ENCODE measurements around the gene CD7.

The CD7 gene

DNA sequence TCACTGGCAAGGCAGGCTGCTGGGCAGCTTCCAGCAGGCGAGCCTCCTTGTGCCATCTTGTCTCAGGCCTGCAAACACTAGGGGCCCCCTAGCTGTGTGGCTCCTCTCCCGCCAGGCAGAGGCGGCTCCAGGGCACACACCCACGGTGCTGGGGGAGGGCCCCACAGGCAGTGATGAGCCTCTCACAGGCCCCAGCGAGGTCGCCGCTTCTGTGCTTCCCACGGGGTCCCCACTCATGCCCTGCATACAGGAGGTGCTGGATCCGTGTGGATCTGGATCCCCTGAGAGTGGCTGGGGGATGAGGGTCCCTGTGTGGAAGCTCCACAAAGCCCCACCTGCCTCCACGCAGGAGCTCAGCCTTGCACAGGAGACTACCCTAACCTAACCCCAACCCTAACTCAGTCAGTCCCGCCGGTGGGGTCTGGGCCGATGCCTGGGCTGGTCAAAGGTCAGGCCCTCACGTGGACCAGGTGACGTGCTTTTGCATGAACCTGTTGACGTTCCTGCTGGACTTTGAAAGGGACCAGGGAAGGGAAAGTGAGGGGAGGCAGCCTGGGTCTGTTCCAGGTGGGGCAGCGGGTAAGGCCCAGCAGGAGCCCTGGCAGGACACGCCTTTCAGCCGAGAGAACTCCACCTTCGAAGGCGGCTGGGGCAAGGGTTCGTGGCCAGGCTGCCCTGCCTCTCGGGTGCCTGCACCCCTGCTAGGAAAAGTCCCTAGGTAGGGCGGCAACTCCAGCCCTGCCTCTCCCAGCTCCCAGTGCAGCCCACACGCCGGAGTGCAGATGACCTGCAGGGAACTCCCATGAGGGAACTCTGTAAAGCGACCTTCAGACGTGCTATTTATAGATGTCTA lies 11.0 kb upstream of the CD7 start:
- FAIRE-seq, result no peak

DNA sequence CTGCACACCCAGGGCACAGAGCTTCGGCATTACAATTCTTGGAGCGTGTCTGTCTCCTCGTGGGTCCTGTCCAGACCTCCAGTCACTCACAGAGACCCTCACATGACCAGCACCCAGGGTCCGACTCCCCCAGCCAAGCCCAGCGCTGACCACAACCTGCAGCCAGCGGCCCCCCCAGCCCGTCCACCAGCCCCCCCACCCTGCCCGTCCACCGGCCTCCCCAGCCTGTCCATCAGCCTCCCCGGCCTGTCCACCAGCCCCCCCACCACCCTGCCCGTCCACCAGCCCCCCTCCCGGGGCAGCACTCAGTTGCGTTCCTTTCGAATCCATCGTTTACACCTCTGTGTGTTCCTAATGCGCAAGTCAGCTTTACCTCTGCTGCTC lies 10.3 kb upstream of the CD7 start:
- no peak for FAIRE-seq

GRCh38 chr17:82327289-82327688 lies 9.9 kb upstream of the CD7 start:
- no peak for FAIRE-seq

GRCh38 chr17:82325286-82326180 lies 8.1 kb upstream of the CD7 start:
- no peak for FAIRE-seq

- no peak for FAIRE-seq
Measured at GRCh38 chr17:82324566-82325285, 7.3 kb upstream of the CD7 start.

DNA sequence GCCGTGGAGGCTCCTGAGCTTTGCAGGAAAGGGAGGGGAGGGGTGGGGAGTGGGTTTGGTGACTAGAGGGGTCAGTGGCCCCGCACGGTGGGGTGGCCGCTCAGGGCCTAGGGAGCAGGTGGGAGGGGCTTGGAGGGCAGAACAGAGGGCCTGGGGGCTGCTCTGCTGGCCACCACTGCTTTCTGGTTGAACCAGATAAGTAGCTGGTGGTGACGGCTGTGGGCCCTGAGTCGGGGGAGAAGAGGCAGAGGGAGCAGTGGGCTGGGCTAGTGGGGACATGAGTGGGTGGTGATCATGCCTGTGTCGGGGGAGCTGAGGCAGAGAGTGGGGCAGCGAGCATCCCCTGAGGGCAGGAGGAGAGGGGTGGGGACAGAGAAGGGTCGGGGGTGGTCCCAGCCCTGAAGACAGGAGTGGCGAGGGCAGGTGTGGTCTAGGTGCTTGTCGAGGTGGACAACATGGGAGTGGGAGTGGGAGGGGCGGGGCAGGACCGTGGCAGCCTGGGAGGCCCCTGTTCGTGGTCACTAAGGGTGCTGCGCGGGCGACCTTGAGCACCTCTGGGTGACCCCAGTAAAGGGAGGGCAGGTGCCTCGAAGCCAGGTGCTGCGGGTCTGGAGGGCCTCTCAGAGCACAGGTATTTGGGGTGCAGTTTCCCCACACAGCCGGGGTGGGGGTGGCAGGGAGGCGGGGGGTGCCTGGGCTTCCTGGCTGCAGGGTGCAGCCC lies 6.3 kb upstream of the CD7 start:
- no peak for FAIRE-seq

GRCh38 chr17:82322526-82323453 lies 5.4 kb upstream of the CD7 start:
- FAIRE-seq, result no peak

DNA sequence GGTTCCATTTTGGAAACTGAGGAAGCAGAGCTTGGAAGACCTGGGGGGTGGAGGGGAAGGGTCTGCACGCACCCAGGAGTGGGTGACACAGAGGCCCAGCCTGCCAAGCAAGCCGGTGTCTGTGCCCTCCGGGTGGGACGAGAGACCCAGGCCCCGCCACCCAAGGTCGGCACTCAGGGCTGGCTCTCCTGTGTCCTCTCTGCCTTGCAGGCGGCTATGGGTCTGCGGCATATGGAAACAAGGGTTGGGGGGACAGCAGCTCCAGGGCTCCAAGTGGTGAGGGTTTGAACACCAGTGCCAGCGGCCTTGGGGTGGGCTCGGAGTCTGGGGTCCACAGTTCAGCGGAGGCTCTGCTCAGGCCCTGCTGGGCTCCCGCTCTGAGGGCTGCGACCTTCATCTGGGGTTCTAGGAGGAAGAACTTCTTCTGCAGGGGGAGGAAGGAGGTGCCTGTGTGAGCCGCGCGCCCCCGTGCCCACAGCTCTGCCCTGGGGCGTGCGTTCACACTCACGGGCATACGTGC lies 4.6 kb upstream of the CD7 start:
- no peak for FAIRE-seq

DNA sequence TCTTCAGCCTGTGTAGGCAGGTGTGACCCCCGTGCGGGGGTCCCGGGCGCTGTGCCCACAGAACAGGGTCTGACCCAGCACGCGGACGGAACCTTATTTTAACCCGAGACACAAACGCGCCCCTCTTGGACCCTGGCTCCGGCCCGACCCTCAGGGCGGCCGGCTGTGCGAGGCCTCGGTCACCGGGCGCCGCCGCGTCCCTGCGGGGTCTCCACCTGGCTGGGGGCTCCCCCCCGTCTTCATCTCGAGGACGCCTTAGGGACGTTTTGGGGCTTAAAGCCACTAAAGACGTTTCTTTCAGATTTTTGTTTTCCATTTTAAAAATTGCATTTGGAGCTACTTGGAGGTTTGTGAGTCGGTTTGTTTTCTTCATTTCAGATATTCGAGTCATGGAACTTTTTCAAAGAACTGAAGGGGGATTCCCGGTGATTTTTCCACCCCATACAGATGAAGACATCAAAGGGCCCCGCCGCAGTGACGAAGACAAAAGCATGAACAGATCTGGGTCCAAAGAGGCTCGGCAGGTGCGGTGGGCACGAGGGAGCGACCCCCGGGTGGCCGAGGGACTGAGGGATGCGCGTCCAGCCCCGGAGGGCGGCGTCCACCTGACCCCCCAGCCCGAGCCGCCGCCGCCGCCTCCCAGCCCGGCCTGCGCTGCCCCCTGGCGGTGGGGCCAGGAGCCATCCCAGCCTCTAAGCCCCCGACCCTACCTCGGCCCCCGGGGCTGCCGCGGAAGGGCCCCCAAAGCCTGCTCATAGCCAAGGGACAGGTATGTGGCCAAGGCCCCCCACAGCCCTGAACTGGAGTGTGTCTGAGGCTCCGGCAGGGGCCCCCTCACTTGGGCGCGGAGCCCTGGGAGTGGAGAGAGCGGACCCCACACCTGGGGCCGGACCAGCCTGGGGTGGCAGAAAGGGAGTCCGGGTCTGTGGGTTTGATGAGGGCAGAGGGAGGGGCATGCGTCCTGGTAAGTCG lies 3.8 kb upstream of the CD7 start:
- FAIRE-seq, result no peak

DNA sequence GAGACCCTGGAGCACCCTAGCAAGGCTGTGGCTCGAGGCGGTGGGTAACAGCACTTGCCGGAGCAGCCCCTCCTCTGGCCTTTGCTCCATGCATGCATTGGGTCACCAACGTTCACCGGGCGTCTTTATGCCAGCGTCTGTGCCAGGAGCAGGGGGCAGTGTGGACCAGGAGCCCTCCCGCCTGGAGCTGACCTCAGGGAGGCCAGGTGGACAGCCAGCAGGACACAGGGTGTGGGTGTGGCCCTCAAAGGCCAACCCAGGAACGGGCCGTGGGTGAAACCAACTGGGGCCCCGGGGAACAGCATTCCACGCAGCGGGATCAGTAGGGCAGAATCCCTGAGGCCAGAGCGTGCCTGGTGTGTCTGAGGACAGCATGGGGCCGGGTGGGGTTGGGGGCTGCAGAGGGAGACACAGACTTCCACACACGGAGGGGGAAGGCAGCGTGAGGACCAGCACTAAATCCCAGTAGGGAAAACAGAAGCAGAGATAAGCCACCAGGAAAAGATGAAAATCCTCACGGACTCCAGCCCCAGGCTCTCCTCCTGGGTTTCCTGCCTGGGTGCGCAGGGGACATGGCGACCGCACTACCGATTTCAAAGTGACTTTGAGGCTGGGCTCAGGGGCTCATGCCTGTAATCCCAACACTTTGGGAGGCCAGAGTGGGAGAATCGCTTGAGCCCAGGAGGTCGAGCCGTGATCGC lies 2.9 kb upstream of the CD7 start:
- no peak for FAIRE-seq

GRCh38 chr17:82319619-82320062 lies 2.2 kb upstream of the CD7 start:
- FAIRE-seq, result no peak

DNA sequence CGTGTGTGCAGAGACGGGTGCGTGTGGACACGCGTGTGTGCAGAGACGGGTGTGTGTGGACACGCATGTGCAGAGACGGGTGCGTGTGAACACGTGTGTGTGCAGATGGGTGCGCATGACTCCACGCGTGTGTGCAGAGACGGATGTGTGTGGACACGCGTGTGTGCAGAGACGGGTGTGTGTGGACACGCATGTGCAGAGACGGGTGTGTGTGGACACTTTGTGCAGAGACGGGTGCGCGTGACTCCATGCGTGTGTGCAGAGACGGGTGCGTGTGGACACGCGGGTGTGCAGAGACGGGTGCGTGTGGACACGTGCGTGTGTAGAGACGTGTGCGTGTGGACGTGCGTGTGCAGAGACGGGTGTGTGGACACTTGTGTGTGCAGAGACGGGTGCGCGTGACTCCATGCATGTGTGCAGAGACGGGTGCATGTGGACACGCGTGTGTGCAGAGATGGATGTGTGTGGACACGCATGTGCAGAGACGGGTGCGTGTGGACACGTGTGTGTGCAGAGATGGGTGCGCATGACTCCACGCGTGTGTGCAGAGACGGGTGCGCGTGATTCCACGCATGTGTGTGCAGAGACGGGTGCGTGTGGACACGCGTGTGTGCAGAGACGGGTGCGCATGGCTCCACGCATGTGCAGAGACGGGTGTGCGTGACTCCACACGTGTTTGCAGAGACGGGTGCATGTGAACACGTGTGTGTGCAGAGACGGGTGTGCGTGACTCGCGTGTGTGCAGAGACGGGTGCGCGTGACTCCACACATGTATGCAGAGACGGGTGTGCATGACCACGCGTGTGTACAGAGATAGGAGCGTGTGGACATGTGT lies 1.6 kb upstream of the CD7 start:
- FAIRE-seq, result no peak

DNA sequence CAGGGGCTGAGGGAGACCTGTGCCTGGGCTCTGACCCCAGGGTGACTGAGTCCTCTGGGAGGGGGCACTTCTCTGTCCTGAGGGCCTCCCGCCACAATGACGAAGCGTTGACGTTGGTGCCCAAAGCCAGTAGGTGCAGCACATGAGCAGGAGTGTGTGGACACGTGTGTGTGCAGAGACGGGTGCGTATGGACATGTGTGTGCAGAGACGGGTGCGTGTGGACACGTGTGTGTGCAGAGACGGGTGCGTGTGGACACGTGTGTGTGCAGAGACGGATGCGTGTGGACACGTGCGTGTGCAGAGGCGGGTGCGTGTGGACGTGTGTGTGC lies 726 bp upstream of the CD7 start:
- no peak for FAIRE-seq

DNA sequence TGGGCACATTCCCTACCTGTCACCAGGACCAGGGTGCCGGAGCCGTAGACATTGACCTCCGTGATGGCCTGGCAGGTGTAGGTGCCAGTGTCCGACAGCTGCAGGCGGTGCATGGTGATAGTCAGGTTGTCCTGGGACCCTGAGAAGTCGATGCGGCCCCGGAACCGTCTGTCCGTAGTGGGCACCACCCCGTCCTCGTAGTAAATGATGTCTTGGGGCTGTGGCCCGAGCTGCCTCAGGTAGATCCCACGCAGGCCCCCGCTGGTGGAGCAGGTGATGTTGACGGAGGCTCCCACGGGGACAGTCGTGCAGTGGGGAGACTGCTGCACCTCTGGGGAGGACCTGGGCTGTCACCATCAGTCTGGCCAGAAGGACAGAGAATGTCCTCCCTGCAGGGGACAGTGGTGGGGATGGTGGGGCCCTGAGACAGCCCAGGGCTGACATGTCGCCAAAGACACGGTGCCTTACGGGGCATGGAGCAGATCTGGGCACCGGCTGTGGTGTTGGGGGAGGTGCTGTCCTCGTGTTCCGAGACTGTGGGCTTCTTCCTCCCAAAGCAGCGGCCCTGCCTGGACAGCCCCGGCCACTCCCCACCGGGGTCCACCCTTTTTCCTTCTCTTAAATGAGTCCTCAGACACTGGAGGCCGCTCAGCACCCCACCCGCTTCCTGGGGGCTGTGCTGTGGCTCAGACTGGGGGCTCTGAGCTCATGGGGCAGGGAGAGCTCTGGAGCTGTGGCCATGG lies 586 bp downstream of the CD7 start:
- FAIRE-seq, result no peak

DNA sequence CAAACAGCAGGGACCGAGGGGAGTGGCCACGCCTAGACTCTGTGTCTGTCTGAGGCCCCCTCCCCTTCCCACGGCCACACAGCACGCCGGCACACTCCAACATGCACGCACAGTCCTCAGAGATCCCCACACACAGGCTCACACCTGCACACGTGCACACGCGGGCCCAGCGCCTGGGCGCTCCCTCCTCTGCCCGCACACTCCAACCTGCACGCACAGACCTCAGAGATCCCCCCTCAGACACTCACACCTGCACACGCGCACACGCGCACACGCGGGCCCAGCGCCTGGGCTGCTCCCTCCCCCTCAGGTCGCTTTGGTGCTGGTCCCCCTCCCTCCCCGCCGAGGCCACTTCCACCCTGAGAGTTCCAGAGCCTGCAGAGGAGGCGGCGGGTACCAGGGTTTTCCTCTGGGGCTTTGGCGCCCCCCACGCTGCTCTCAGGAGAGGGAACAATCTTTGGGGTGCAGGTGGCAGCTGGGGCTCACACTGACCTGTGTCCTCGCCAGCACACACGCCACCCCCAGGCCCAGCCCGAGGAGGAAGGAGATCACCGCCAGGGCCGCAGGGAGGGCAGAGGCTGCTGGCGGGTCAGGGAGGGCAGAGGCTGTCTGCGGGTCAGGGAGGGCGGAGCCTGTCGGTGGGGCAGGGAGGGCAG lies 1.6 kb downstream of the CD7 start:
- FAIRE-seq, result no peak

DNA sequence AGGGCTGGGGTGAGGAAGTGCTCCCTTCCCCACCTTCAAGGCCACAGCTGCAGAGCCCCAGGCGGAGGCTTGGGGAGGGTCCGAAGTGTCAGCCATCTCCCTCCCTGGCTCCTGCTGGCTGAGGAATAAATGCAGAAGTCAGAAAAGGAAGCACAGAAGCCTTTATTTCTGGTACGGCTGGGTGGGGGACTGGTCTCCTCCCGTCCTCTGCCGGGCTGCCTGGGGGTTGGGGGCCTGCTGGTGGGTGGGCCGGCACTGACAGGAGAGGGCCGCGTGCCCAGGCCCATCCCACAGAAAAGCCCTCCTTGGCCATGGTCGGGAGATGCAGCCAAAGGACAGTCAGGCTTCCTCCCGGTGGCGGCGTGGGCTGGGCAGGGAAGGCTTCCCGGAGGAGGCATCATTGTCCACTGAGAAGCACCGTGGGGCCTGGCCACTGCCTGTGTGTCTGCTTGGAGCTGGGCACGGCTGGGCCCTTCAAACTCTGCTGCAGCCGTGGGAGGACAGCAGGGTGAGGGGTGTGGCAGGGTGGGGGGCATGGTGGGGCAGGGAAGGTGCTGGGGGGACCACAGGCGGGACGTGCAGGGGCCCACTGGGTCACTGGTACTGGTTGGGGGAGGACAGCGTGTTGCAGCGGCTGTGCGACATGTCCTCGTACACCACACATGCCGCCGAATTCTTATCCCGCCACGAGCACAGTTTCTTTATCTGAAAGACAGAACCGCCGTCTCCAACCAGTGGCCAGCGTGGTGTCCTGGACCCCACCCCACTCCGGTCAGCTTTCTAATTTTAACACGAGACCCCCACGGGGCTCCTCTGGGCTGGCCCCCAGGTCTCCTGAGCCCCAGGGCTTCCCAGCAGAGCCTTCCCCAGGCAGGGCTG lies 2.4 kb downstream of the CD7 start:
- FAIRE-seq, result no peak
